Osteocyte (in vitro differentiated cells): Measurements from ENCODE around the gene SRC. TPM values are rescaled to one million over a fixed set of nuclear protein-coding genes. Genes with fewer than 3 reads are reported as not detected.
A peak's percentile ranks its signal among the peaks of the same experiment; 100 is the strongest.

Source experiments
- DNase-seq: peaks from one replicate; pipeline ENCODE4 v3.0.0; 2021; ENCODE audit warnings: mixed read lengths; ENCODE audit not compliant: unreplicated experiment; ENCODE audit errors: extremely low spot score
- H3K27ac Mint-ChIP-seq: one replicate; pipeline ENCODE4 v1.8.0; 2021; ENCODE audit warnings: mild to moderate bottlenecking, mixed read lengths; ENCODE audit not compliant: unreplicated experiment
- H3K27me3 Mint-ChIP-seq: one replicate; pipeline ENCODE4 v1.8.0; 2021; ENCODE audit warnings: mixed read lengths; ENCODE audit not compliant: unreplicated experiment
- H3K36me3 Mint-ChIP-seq: one replicate; pipeline ENCODE4 v1.8.0; 2021; ENCODE audit warnings: mixed read lengths; ENCODE audit not compliant: unreplicated experiment
- H3K4me1 Mint-ChIP-seq: one replicate; pipeline ENCODE4 v1.8.0; 2021; ENCODE audit warnings: mixed read lengths; ENCODE audit not compliant: unreplicated experiment
- H3K4me3 Mint-ChIP-seq: one replicate; pipeline ENCODE4 v1.8.0; 2021; ENCODE audit warnings: mild to moderate bottlenecking, moderate library complexity, mixed read lengths; ENCODE audit not compliant: unreplicated experiment
- H3K9me3 Mint-ChIP-seq: one replicate; pipeline ENCODE4 v1.8.0; 2021; ENCODE audit warnings: mixed read lengths; ENCODE audit not compliant: unreplicated experiment
- total RNA-seq: library from RNA; stranded (reverse); gene quantifications from 2 replicates; pipeline ENCODE4 v1.2.1, GENCODE V29; 2021
- TF ChIP-seq, protein P1 (sequence below): fragments of 200-600 bp; sonication (generic); IDR thresholded peaks from 2 replicates; pipeline ENCODE4 v1.5.0; 2021; ENCODE audit warnings: antibody characterized with exemption, mild to moderate bottlenecking, moderate library complexity

The SRC gene
- total RNA-seq, 1 donor from 2014 or later, result 32.5 TPM

DNA sequence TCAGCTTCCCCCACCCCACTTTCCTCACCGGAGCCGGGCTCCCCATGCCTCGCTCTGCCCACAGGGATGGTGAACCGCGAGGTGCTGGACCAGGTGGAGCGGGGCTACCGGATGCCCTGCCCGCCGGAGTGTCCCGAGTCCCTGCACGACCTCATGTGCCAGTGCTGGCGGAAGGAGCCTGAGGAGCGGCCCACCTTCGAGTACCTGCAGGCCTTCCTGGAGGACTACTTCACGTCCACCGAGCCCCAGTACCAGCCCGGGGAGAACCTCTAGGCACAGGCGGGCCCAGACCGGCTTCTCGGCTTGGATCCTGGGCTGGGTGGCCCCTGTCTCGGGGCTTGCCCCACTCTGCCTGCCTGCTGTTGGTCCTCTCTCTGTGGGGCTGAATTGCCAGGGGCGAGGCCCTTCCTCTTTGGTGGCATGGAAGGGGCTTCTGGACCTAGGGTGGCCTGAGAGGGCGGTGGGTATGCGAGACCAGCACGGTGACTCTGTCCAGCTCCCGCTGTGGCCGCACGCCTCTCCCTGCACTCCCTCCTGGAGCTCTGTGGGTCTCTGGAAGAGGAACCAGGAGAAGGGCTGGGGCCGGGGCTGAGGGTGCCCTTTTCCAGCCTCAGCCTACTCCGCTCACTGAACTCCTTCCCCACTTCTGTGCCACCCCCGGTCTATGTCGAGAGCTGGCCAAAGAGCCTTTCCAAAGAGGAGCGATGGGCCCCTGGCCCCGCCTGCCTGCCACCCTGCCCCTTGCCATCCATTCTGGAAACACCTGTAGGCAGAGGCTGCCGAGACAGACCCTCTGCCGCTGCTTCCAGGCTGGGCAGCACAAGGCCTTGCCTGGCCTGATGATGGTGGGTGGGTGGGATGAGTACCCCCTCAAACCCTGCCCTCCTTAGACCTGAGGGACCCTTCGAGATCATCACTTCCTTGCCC lies 57.4 kb downstream of the SRC start:
- Mint-ChIP-seq H3K27me3 (peaks cover 9% of the 10 kb centered on the region), H3K4me1 (peaks cover 14% of the 10 kb centered on the region), H3K4me3 (no peak overlapping the region), H3K36me3 (peaks cover 9% of the 10 kb centered on the region), H3K27ac (no peak overlapping the region), H3K9me3 (no peaks in the 10 kb centered on the region)
- TF ChIP-seq, protein P1, sequence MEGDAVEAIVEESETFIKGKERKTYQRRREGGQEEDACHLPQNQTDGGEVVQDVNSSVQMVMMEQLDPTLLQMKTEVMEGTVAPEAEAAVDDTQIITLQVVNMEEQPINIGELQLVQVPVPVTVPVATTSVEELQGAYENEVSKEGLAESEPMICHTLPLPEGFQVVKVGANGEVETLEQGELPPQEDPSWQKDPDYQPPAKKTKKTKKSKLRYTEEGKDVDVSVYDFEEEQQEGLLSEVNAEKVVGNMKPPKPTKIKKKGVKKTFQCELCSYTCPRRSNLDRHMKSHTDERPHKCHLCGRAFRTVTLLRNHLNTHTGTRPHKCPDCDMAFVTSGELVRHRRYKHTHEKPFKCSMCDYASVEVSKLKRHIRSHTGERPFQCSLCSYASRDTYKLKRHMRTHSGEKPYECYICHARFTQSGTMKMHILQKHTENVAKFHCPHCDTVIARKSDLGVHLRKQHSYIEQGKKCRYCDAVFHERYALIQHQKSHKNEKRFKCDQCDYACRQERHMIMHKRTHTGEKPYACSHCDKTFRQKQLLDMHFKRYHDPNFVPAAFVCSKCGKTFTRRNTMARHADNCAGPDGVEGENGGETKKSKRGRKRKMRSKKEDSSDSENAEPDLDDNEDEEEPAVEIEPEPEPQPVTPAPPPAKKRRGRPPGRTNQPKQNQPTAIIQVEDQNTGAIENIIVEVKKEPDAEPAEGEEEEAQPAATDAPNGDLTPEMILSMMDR, result no peak
- DNase-seq, result no peak

DNA sequence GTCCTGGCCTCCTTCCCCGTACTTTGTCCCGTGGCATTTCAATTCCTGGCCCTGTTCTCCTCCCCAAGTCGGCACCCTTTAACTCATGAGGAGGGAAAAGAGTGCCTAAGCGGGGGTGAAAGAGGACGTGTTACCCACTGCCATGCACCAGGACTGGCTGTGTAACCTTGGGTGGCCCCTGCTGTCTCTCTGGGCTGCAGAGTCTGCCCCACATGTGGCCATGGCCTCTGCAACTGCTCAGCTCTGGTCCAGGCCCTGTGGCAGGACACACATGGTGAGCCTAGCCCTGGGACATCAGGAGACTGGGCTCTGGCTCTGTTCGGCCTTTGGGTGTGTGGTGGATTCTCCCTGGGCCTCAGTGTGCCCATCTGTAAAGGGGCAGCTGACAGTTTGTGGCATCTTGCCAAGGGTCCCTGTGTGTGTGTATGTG lies 58.5 kb downstream of the SRC start:
- no peak overlapping the region for H3K27ac Mint-ChIP-seq
- no peak for DNase-seq
- peaks cover 20% of the 10 kb centered on the region for H3K27me3 Mint-ChIP-seq
- peaks cover 9% of the 10 kb centered on the region for H3K36me3 Mint-ChIP-seq
- TF ChIP-seq, protein P1, result no peak
- no peak overlapping the region for H3K4me3 Mint-ChIP-seq
- H3K4me1 Mint-ChIP-seq, result peaks cover 24% of the 10 kb centered on the region
- H3K9me3 Mint-ChIP-seq, result no peaks in the 10 kb centered on the region

DNA sequence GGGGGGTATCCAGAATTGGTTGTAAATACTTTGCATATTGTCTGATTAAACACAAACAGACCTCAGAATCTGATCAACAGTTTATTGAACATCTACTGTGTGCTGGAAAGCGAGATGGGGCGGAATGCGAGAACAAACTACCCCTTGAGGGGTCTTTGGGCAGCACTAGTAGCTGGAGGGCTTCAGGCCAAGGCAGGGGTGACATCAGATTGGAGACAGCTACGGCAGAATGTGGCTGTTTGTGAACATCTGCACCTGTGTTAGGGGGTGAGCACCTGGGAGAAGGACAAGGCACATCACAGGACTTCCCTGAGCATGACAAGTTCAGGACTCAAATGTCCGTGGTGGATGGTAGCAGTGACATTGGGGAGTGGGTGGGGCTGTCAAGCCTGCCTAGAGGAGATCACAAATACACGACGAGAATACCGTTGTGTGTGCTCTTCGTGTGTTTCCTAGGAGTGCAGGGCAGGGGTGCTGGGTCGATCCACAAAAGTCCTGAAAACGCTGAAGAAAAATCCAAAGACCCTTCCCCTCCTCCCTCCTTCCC lies 59.5 kb downstream of the SRC start:
- peaks cover 25% of the 10 kb centered on the region for H3K27me3 Mint-ChIP-seq
- H3K9me3 Mint-ChIP-seq, result no peaks in the 10 kb centered on the region
- peak overlapping the region; percentile 51 for H3K4me3 Mint-ChIP-seq
- DNase-seq, result no peak
- no peak overlapping the region for H3K27ac Mint-ChIP-seq
- TF ChIP-seq, protein P1, result no peak
- H3K36me3 Mint-ChIP-seq, result peaks cover 9% of the 10 kb centered on the region
- H3K4me1 Mint-ChIP-seq, result peaks cover 24% of the 10 kb centered on the region

DNA sequence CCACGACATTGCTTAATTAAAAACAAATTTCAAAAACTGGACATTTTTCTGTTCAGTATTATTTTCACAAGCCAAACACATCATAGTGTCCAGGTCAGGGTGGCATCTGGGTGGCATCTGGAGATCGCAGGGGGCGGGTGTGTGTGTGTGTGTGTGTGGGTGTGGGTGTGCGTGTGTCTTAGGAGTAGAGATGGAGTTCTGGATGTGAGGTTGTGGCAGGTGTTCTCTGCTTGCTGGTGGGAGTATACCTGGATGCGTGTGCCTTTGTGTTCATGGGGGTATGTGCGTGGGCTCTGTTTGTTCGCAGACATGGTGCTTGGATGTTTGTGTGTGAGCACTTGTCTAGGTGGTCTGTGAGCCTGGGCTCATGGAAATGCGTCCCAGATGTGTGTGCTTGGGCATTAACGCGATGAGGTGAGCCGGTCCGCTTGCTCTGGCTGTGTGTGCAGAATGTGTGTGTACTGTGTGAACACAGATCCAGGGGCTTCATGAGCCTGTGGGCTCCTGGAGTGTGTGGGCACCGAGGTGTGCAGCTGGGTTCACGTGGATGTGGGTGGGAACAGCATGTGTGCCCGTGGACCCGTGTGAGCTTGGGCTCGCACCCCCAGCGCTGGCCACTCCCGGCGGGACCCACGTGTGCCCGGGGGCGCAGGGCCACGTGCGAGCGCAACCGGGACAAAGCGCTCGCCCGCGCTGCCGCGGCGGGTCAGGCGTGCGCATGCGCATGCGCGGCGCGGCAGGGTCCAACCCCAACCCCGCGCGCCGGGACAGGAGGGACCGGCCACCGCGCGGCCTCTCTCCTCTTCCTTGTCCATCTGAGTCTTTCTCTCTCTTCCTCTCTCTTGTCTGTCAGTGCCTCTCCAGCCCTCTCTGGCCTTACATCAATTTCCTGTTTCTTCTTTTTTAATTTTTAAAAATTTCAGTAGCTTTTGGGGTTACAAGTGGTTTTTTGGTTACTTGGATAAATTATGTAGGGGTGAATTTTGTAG lies 60.4 kb downstream of the SRC start:
- H3K27me3 Mint-ChIP-seq, result peaks cover 25% of the 10 kb centered on the region
- no peak for DNase-seq
- H3K4me3 Mint-ChIP-seq, result peak overlapping the region; percentile 62
- H3K9me3 Mint-ChIP-seq, result no peaks in the 10 kb centered on the region
- peaks cover 24% of the 10 kb centered on the region for H3K4me1 Mint-ChIP-seq
- no peak overlapping the region for H3K27ac Mint-ChIP-seq
- peaks cover 7% of the 10 kb centered on the region for H3K36me3 Mint-ChIP-seq
- TF ChIP-seq, protein P1, result no peak
